ENCODE data around the gene PTGER1.
A peak's percentile ranks its signal among the peaks of the same experiment; 100 is the strongest.

PTGER1 gene

DNA sequence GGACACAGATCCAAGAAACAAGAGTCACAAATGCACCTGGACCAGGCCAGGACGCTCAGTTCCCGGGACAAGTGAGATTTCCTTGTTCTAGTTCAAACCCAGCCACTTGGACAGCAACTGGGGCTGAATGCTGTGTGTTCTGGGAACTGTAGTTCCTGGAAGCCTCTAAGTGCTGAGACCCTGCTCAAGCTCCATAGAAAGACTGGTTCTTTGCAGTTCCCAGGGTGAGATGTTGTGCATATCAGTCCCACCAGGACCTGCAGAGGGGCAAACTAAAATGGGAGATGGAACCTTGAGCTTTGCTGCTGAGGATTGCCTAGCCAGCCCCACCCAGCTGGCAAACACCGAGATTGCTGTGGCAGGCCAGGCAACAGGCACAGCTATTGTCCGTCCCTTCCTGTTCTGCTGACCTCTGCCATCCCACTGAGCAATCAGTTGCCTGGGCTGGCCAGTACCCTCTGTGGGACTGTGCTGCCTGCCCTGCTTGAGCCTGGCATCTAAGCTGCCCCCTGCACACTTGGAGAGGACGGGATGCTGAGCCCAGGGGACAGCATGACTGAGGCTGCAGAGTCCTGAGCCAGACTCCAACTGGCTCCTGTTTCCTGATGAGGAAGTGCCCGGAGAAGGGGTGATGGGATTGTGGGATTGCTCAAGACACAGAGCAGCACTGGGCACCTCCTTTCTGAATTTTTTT lies 22.2 kb upstream of the PTGER1 start:
- no peak for TF ChIP-seq CTCF (IDR thresholded peaks at IDR 0.05; ENCODE audit: low read depth, low read length)
- no peak overlapping the region for H3K4me3 ChIP-seq (replicated peaks in 1 of 2; ENCODE audit: low read depth in 2 of 2, low read length in 2 of 2)
- peak in 1 of 2 donors; percentile 61 for DNase-seq (ENCODE audit: low read depth in 2 of 2)

DNA sequence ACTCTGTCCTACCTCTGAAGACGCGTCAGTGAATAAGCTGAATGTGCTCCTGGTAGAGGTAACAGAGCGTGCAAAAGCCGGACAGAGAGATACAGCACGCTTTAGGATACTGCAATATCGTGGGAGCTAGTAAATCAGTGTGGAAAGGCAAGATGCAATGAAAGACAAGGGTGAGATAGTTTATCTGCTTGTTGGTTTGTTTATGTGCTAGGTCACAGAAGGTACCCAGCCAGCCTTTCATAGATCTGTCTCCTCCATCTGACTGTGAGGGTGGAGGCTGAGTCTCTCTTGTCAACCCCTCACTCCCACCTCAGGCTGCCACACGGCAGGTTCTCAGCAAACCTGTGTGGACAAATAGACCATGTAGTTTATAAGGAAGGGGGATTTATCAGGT lies 21.7 kb upstream of the PTGER1 start:
- DNase-seq (ENCODE audit: low read depth in 2 of 2): no peak
- TF ChIP-seq CTCF (IDR thresholded peaks at IDR 0.05; ENCODE audit: low read depth, low read length): no peak
- peak overlapping the region in 1 of 2 donors; percentile 23 for H3K4me3 ChIP-seq (replicated peaks in 1 of 2; ENCODE audit: low read depth in 2 of 2, low read length in 2 of 2)

DNA sequence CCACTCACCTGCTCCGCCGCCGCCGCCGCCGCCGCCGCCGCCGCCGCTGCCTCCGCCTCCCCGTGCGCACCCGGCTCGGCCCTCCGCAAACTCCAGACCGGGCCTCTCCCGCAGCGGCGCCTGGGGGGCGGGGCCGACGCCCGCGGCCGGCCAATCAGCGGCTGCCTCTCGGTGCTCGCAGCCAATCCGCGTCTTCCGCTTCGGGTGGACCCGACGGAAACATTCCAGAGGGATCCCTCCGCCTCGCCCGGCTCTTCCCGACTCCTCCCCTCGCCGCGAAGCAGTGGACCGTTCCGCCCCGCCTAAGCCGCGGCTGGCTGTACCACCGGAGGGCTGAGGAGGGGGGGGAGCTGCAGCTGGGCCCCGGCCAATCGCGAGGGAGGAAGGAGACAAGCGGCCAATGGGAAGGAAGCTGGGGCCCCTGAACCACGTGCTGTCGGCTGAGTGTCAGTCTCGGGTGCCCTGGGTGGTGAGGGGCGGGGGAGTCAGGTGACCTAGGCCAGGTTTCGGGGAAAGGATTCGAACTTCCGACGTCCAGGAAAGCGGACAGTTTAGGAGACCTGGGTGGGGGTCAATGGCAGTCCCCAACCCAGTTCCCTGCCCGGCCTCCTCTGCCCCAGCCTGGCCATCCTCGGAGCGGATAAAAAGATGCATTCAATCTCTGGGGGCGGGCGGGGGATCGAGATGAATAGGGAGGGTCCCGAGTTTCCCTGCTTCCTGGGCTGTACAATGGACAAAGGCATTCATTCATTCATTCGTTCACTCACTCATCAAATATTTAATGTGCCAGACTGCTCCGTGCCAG lies 21.1 kb upstream of the PTGER1 start, which contains the start of gene GIPC1:
Gene GIPC1 (minus strand): TSS at position 99 of the 805 bp plus-strand sequence. CDS start 13,151 bp downstream, outside the sequence.
- peak; percentile 99 to 100 for DNase-seq (ENCODE audit: low read depth in 2 of 2)
- TF ChIP-seq CTCF (IDR thresholded peaks at IDR 0.05; ENCODE audit: low read depth, low read length): no peak
- H3K4me3 ChIP-seq (replicated peaks in 1 of 2; ENCODE audit: low read depth in 2 of 2, low read length in 2 of 2): peak within 1 kb of the TSS; percentile 79 to 81

GRCh38 chr19:14495672-14496028 lies 20.5 kb upstream of the PTGER1 start:
- TF ChIP-seq CTCF (IDR thresholded peaks at IDR 0.05; ENCODE audit: low read depth, low read length): no peak
- H3K4me3 ChIP-seq (replicated peaks in 1 of 2; ENCODE audit: low read depth in 2 of 2, low read length in 2 of 2): peak overlapping the region; percentile 79 to 81
- no peak for DNase-seq (ENCODE audit: low read depth in 2 of 2)

DNA sequence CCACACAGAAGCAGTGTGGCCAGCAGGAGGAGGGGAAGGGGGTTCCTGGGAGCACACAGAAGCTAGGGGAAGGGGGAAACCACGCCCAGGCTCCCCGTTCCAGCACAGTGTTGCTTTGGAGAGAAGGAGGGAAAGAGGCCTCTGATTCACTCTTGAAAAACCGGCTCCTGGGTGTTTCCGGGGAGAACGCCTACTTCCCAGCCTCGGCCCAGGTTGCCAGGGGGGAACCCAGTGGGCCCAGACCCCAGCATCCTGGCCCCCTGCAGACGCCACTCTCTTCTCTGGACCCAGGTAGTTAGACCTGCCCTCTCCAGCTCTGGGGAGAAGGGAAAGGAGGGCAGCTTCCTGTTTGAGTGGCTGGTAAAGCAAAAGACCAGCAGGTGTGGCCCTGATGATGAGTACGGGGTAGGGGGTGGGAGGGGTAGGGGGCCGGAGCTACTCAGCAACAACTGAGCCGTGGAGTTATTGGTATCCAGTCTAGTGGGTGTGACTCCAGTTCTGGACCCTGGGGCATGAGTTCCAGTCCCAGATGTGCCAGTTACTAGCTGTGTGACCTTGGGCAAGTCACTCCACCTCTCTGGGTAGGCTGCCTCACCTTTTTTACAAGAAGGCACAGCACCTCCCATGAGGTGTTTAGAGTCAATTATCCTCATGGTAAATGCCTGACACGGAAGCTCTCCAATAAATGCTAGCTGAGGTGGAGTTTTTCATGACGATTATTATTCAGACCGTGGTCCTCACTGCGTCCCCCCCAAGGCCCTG lies 19.9 kb upstream of the PTGER1 start:
- H3K4me3 ChIP-seq (replicated peaks in 1 of 2; ENCODE audit: low read depth in 2 of 2, low read length in 2 of 2): peak overlapping the region; percentile 79 to 81
- DNase-seq (ENCODE audit: low read depth in 2 of 2): no peak
- no peak for TF ChIP-seq CTCF (IDR thresholded peaks at IDR 0.05; ENCODE audit: low read depth, low read length)

GRCh38 chr19:14494411-14494810 lies 19.3 kb upstream of the PTGER1 start:
- DNase-seq (ENCODE audit: low read depth in 2 of 2): no peak
- TF ChIP-seq CTCF (IDR thresholded peaks at IDR 0.05; ENCODE audit: low read depth, low read length): no peak
- peak overlapping the region; percentile 79 to 81 for H3K4me3 ChIP-seq (replicated peaks in 1 of 2; ENCODE audit: low read depth in 2 of 2, low read length in 2 of 2)

Data from cardiac fibroblast (primary cell).